ENCODE results near the gene PANX2.
A peak's percentile ranks its signal among the peaks of the same experiment; 100 is the strongest.
"Not testable (repeated sequence)": the region's sequence is repeated elsewhere in the genome, so short reads cannot be mapped to it uniquely, and the experiment has no call there.

Gene PANX2

GRCh38 chr22:50199251-50199721 lies 28.8 kb downstream of the PANX2 start:
- no peak for DNase-seq

- no peak for DNase-seq
These were observed 29.4 kb downstream of the PANX2 start for GRCh38 chr22:50199829-50200460.

GRCh38 chr22:50200461-50201190 lies 30.1 kb downstream of the PANX2 start, which contains the start of gene SELENOO:
TSS of gene SELENOO (plus strand) at chr22:50201011. CDS start at chr22:50201037, 26 bp downstream.
- peak; percentile 76 for DNase-seq

- no peak for DNase-seq
These were observed 30.9 kb downstream of the PANX2 start for GRCh38 chr22:50201191-50202129.

GRCh38 chr22:50202130-50202666 lies 31.7 kb downstream of the PANX2 start:
- DNase-seq = no peak

- no peak for DNase-seq
These were observed 32.8 kb downstream of the PANX2 start for GRCh38 chr22:50203288-50203687.

GRCh38 chr22:50204571-50204970 lies 34.0 kb downstream of the PANX2 start:
- DNase-seq = no peak

GRCh38 chr22:50204998-50205397 lies 34.5 kb downstream of the PANX2 start:
- DNase-seq = not testable (repeated sequence)

GRCh38 chr22:50205781-50206569 lies 35.4 kb downstream of the PANX2 start:
- DNase-seq = no peak

GRCh38 chr22:50206599-50206998 lies 36.1 kb downstream of the PANX2 start:
- DNase-seq = no peak

GRCh38 chr22:50207383-50208140 lies 37.0 kb downstream of the PANX2 start:
- no peak for DNase-seq

GRCh38 chr22:50208430-50208938 lies 38.0 kb downstream of the PANX2 start:
- no peak for DNase-seq

- DNase-seq = no peak
These were observed 38.7 kb downstream of the PANX2 start for GRCh38 chr22:50208939-50209892.

- DNase-seq = peak; percentile 39 to 61
These were observed 39.4 kb downstream of the PANX2 start for GRCh38 chr22:50209893-50210292.

GRCh38 chr22:50210378-50211139 lies 40.0 kb downstream of the PANX2 start:
- DNase-seq = no peak

- no peak for DNase-seq
These were observed 40.6 kb downstream of the PANX2 start for GRCh38 chr22:50211147-50211546.

- DNase-seq = no peak
These were observed 42.7 kb downstream of the PANX2 start for GRCh38 chr22:50213263-50213662.

- DNase-seq = no peak
These were observed 44.9 kb downstream of the PANX2 start for GRCh38 chr22:50215297-50216054.

All from AML-193 (cell line).